GM10248 (cell line): Measurements from ENCODE around the gene STAM.

Experiments used
- CTCF ChIA-PET: fragments of 300-600 bp; sonication (Branson Sonifier 250); formaldehyde crosslinking; extraction: SDS; loops from one replicate; lab custom pipeline; 2021; ENCODE audit warnings: antibody characterized with exemption; lab: Yijun Ruan, JAX
- POLR2A ChIA-PET: fragments of 350-650 bp; sonication (Branson Sonifier 250); formaldehyde crosslinking; extraction: SDS; loops from one replicate; lab custom pipeline; 2020; ENCODE audit warnings: antibody characterized with exemption; lab: Yijun Ruan, JAX
- DNase-seq: peaks from one replicate; pipeline ENCODE4 v3.0.0; 2012; ENCODE audit errors: extremely low spot score
- CTCF ChIP-seq: IDR thresholded peaks from 2 replicates; pipeline ENCODE4 v1.5.1; 2012; ENCODE audit warnings: mild to moderate bottlenecking, low read depth; ENCODE audit errors: extremely low read depth, missing control alignments, control extremely low read depth

Gene STAM

DNA sequence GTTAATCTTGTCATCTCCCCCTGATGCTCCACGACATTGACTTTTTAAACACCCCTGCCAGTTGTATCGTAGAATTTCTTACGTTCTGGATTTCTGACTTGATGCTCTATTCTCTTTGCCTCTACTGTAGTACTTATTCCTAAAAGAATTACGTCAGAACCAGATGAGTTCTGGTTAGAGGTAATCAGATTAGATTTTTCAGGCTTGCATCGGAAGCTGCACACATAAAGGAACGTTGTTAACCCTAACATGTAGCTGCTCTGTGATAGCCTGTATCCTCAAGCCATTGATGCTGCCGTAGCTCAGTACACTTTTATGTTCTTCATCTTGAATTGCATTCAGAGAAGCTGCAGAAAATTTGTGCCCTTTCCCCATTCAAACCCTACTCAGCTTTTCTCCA lies 81.8 kb downstream of the STAM start:
- ChIA-PET POLR2A (no interaction called here), CTCF (interaction anchor here (0.9 to 1.0 kb wide), 2 partner anchors 9 to 11 kb away, joined by 4 read pairs; no protein-coding TSS in a partner anchor)
- no peak for TF ChIP-seq CTCF
- no peak for DNase-seq

- ChIA-PET CTCF (no interaction called here), POLR2A (no interaction called here)
- TF ChIP-seq CTCF, result no peak
- no peak for DNase-seq
Measured at GRCh38 chr10:17729630-17730029, 85.7 kb downstream of the STAM start.

DNA sequence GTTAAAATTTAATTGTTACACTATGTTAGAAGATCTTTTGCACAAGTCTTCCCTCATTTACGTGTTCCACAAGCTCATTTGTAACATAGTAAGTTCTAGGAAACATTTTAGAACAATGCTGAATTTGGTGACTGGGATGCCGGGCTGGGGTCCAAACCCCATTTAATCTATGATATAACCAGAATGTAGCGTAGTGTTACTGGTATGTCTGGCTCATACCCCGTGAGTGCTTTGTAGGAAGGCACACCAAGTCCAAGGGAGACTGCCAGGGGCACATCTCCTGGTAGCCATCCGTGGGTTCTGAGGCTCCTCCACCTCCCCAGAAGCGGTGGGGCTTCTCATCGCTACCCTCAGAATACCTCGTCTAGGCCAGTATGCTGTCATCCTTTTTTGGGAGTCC lies 86.7 kb downstream of the STAM start:
- POLR2A ChIA-PET, result no interaction called here
- CTCF ChIA-PET, result no interaction called here
- no peak for DNase-seq
- no peak for TF ChIP-seq CTCF

DNA sequence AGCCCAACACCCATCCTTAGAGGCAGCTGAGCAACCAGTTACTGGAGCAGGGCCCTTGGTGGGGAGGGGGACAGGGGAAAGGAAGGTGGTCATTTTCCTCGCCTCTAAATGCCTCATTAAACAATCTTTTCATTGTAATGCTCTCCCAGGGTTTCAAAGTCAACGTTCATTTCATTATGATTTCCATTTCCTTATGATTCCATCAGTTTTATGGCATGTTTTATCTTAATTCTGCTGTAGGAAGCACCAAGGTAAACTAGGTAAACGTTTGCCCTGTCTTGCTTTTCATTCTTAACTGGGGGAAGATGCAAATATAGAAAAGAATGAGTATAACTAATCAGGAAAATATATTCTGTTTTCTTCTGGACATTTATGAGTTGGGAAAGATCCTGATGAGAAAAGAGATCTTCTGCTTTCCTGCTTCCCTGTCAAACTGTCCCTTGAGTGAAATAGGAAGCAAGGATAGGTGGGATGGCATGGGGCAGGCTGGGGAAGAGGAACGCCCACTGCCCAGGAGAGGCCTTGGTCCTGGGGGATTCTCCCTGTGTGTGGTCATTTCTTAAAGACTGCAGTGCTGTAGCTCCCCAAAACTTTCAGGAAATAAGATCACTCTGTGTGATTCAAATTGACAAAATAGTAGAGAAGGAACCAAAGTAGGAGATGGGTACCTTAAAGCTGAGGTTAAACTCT lies 87.5 kb downstream of the STAM start:
- POLR2A ChIA-PET, result no interaction called here
- CTCF ChIA-PET, result no interaction called here
- TF ChIP-seq CTCF, result no peak
- no peak for DNase-seq

GRCh38 chr10:17733620-17734019 lies 89.7 kb downstream of the STAM start:
- TF ChIP-seq CTCF, result no peak
- no peak for DNase-seq
- POLR2A ChIA-PET, result no interaction called here
- CTCF ChIA-PET, result interaction anchor here (1.1 to 1.7 kb wide), 2 partner anchors 8 to 11 kb away, joined by 3 to 7 read pairs; no protein-coding TSS in a partner anchor

DNA sequence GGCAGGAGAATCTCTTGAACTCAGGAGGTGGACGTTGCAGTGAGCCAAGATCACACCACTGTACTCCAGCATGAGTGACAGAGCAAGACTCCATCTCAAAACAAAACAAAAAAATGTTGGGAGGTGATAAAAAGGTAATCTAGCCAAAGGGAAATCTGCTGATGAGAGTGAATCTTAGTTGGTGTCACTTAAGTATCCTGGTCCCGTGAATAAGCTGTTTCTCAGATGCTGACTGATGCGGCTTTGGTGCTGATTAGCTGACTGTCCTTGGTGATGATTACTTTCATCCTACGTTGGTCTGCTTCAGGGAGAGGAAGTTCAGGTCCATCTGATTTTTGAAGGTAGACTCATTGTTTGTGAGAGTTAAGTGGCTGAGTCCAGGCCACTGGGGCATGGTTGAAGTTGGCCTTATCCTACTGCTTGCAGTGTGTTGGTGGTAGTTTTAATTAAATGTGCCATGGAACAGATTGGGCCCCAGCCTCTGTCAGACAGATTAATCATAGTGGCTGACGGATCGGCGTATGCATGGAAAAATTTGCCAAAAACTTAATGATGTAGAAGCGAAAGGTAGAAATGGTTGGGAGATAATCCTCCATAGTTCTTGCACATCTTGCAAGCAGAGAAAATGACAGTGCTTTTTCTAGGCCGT lies 90.6 kb downstream of the STAM start:
- no peak for DNase-seq
- POLR2A ChIA-PET, result no interaction called here
- CTCF ChIA-PET, result interaction anchor here (1.4 to 1.7 kb wide), 2 partner anchors 9 to 10 kb away, joined by 4 to 7 read pairs; no protein-coding TSS in a partner anchor
- no peak for TF ChIP-seq CTCF
